ENCODE data around the gene VWA5B2.

VWA5B2 gene

GRCh38 chr3:184228376-184229137, 828 bp upstream of the VWA5B2 start:
- Histone ChIP-seq H3K27me3 (ENCODE audit: insufficient read depth, low read length) (peaks cover 79% of the 10 kb centered on the region), H3K27ac (ENCODE audit: low read length) (no peak overlapping the region), H3K9ac (ENCODE audit: low read depth, low read length) (no peak overlapping the region), H3K4me3 (ENCODE audit: low read length) (peak overlapping the region; percentile 62; the same call in 1 of the 2 replicates), H3K9me3 (ENCODE audit: insufficient read depth, low read depth, low read length) (no peaks in the 10 kb centered on the region), H3K36me3 (ENCODE audit: insufficient read depth, low read depth, low read length) (no peaks in the 10 kb centered on the region), H3K4me1 (ENCODE audit: insufficient read depth, low read length) (no peaks in the 10 kb centered on the region)

GRCh38 chr3:184230081-184230602, 757 bp downstream of the VWA5B2 start:
- peak overlapping the region; percentile 62; the same call in 1 of the 2 replicates for H3K4me3 ChIP-seq (ENCODE audit: low read length)
- no peak overlapping the region for H3K27ac ChIP-seq (ENCODE audit: low read length)
- peaks cover 85% of the 10 kb centered on the region for H3K27me3 ChIP-seq (ENCODE audit: insufficient read depth, low read length)
- H3K9ac ChIP-seq (ENCODE audit: low read depth, low read length): no peak overlapping the region
- H3K4me1 ChIP-seq (ENCODE audit: insufficient read depth, low read length): no peaks in the 10 kb centered on the region
- H3K9me3 ChIP-seq (ENCODE audit: insufficient read depth, low read depth, low read length): no peaks in the 10 kb centered on the region
- H3K36me3 ChIP-seq (ENCODE audit: insufficient read depth, low read depth, low read length): no peaks in the 10 kb centered on the region

GRCh38 chr3:184230603-184231528, 1.5 kb downstream of the VWA5B2 start:
- no peaks in the 10 kb centered on the region for H3K9me3 ChIP-seq (ENCODE audit: insufficient read depth, low read depth, low read length)
- H3K4me1 ChIP-seq (ENCODE audit: insufficient read depth, low read length): no peaks in the 10 kb centered on the region
- H3K27me3 ChIP-seq (ENCODE audit: insufficient read depth, low read length): peaks cover 80% of the 10 kb centered on the region
- H3K9ac ChIP-seq (ENCODE audit: low read depth, low read length): no peak overlapping the region
- H3K36me3 ChIP-seq (ENCODE audit: insufficient read depth, low read depth, low read length): no peaks in the 10 kb centered on the region
- H3K4me3 ChIP-seq (ENCODE audit: low read length): peak overlapping the region; percentile 62; the same call in 1 of the 2 replicates
- H3K27ac ChIP-seq (ENCODE audit: low read length): no peak overlapping the region

- Histone ChIP-seq H3K9ac (ENCODE audit: low read depth, low read length) (no peak overlapping the region), H3K4me3 (ENCODE audit: low read length) (no peak overlapping the region), H3K27ac (ENCODE audit: low read length) (no peak overlapping the region), H3K9me3 (ENCODE audit: insufficient read depth, low read depth, low read length) (no peaks in the 10 kb centered on the region), H3K27me3 (ENCODE audit: insufficient read depth, low read length) (peaks cover 76% of the 10 kb centered on the region), H3K4me1 (ENCODE audit: insufficient read depth, low read length) (no peaks in the 10 kb centered on the region), H3K36me3 (ENCODE audit: insufficient read depth, low read depth, low read length) (no peaks in the 10 kb centered on the region)
These were observed 2.3 kb downstream of the VWA5B2 start for GRCh38 chr3:184231671-184232070.

- Histone ChIP-seq H3K36me3 (ENCODE audit: insufficient read depth, low read depth, low read length) (no peaks in the 10 kb centered on the region), H3K27ac (ENCODE audit: low read length) (no peak overlapping the region), H3K9me3 (ENCODE audit: insufficient read depth, low read depth, low read length) (no peaks in the 10 kb centered on the region), H3K9ac (ENCODE audit: low read depth, low read length) (no peak overlapping the region), H3K27me3 (ENCODE audit: insufficient read depth, low read length) (peaks cover 69% of the 10 kb centered on the region), H3K4me3 (ENCODE audit: low read length) (no peak overlapping the region), H3K4me1 (ENCODE audit: insufficient read depth, low read length) (no peaks in the 10 kb centered on the region)
These were observed 3.9 kb downstream of the VWA5B2 start for GRCh38 chr3:184233127-184233843.

GRCh38 chr3:184234224-184234623, 4.8 kb downstream of the VWA5B2 start:
- Histone ChIP-seq H3K27me3 (ENCODE audit: insufficient read depth, low read length) (peaks cover 60% of the 10 kb centered on the region), H3K4me1 (ENCODE audit: insufficient read depth, low read length) (no peaks in the 10 kb centered on the region), H3K9me3 (ENCODE audit: insufficient read depth, low read depth, low read length) (no peaks in the 10 kb centered on the region), H3K9ac (ENCODE audit: low read depth, low read length) (no peak overlapping the region), H3K36me3 (ENCODE audit: insufficient read depth, low read depth, low read length) (no peaks in the 10 kb centered on the region), H3K27ac (ENCODE audit: low read length) (no peak overlapping the region), H3K4me3 (ENCODE audit: low read length) (no peak overlapping the region)

GRCh38 chr3:184234671-184235380, 5.4 kb downstream of the VWA5B2 start:
- H3K4me1 ChIP-seq (ENCODE audit: insufficient read depth, low read length): no peaks in the 10 kb centered on the region
- no peak overlapping the region for H3K27ac ChIP-seq (ENCODE audit: low read length)
- peaks cover 54% of the 10 kb centered on the region for H3K27me3 ChIP-seq (ENCODE audit: insufficient read depth, low read length)
- H3K9ac ChIP-seq (ENCODE audit: low read depth, low read length): no peak overlapping the region
- H3K9me3 ChIP-seq (ENCODE audit: insufficient read depth, low read depth, low read length): no peaks in the 10 kb centered on the region
- H3K36me3 ChIP-seq (ENCODE audit: insufficient read depth, low read depth, low read length): no peaks in the 10 kb centered on the region
- no peak overlapping the region for H3K4me3 ChIP-seq (ENCODE audit: low read length)

- peaks cover 53% of the 10 kb centered on the region for H3K27me3 ChIP-seq (ENCODE audit: insufficient read depth, low read length)
- no peaks in the 10 kb centered on the region for H3K9me3 ChIP-seq (ENCODE audit: insufficient read depth, low read depth, low read length)
- H3K4me1 ChIP-seq (ENCODE audit: insufficient read depth, low read length): no peaks in the 10 kb centered on the region
- H3K9ac ChIP-seq (ENCODE audit: low read depth, low read length): no peak overlapping the region
- no peak overlapping the region for H3K4me3 ChIP-seq (ENCODE audit: low read length)
- H3K27ac ChIP-seq (ENCODE audit: low read length): no peak overlapping the region
- no peaks in the 10 kb centered on the region for H3K36me3 ChIP-seq (ENCODE audit: insufficient read depth, low read depth, low read length)
These were observed 6.1 kb downstream of the VWA5B2 start for GRCh38 chr3:184235381-184236032.

- Histone ChIP-seq H3K4me1 (ENCODE audit: insufficient read depth, low read length) (no peaks in the 10 kb centered on the region), H3K27ac (ENCODE audit: low read length) (no peak overlapping the region), H3K4me3 (ENCODE audit: low read length) (no peak overlapping the region), H3K9me3 (ENCODE audit: insufficient read depth, low read depth, low read length) (no peaks in the 10 kb centered on the region), H3K36me3 (ENCODE audit: insufficient read depth, low read depth, low read length) (no peaks in the 10 kb centered on the region), H3K27me3 (ENCODE audit: insufficient read depth, low read length) (peaks cover 49% of the 10 kb centered on the region), H3K9ac (ENCODE audit: low read depth, low read length) (no peak overlapping the region)
These were observed 6.6 kb downstream of the VWA5B2 start for GRCh38 chr3:184236033-184236410.

GRCh38 chr3:184236636-184237035, 7.3 kb downstream of the VWA5B2 start:
- Histone ChIP-seq H3K27ac (ENCODE audit: low read length) (no peak overlapping the region), H3K36me3 (ENCODE audit: insufficient read depth, low read depth, low read length) (no peaks in the 10 kb centered on the region), H3K9ac (ENCODE audit: low read depth, low read length) (no peak overlapping the region), H3K9me3 (ENCODE audit: insufficient read depth, low read depth, low read length) (no peaks in the 10 kb centered on the region), H3K27me3 (ENCODE audit: insufficient read depth, low read length) (peaks cover 43% of the 10 kb centered on the region), H3K4me1 (ENCODE audit: insufficient read depth, low read length) (no peaks in the 10 kb centered on the region), H3K4me3 (ENCODE audit: low read length) (no peak overlapping the region)
